K562 (cell line): ENCODE results near the gene RTN4.

Experiments
- MAX ChIP-seq: sonication (generic); formaldehyde crosslinking; IDR thresholded peaks from 2 replicates; pipeline ENCODE4 v1.9.0; 2022; ENCODE audit warnings: mild to moderate bottlenecking, missing genetic modification reagents
- POLR2AphosphoS5 ChIP-seq: IDR thresholded peaks from 2 replicates; pipeline ENCODE4 v1.6.1; 2011; ENCODE audit warnings: mild to moderate bottlenecking, low read depth, low read length, moderate library complexity; ENCODE audit not compliant: control insufficient read depth, insufficient read depth
- THAP7 ChIP-seq: fragments of 250-450 bp; sonication (Bioruptor Pico); IDR thresholded peaks from 2 replicates; pipeline ENCODE4 v1.5.0; 2021
- ZC3H4 ChIP-seq: sonication (generic); formaldehyde crosslinking; IDR thresholded peaks from 2 replicates; pipeline ENCODE4 v1.9.0; 2021; ENCODE audit warnings: missing genetic modification reagents, borderline replicate concordance

GRCh38 chr2:54983345-54984220 lies 66.7 kb downstream of the RTN4 start:
- TF ChIP-seq ZC3H4 (no peak), MAX (CRISPR knock-in tag) (no peak), THAP7 (no peak), POLR2AphosphoS5 (no peak)
